CD14-positive monocyte (primary cell): Measurements from ENCODE around the gene KRTCAP3. TPM values are rescaled to one million over a fixed set of nuclear protein-coding genes. Genes with fewer than 3 reads are reported as not detected.
A peak's percentile ranks its signal among the peaks of the same experiment; 100 is the strongest.

Experiments used
- DNase-seq, 3 donors: peaks; one replicate each; pipeline ENCODE4 v3.0.0-alpha.2; 2011 to 2022
- H2AFZ ChIP-seq: 2 replicates; pipeline ENCODE4 v1.6.0; 2012; ENCODE audit warnings: mild to moderate bottlenecking, low read depth, low read length, inconsistent platforms; ENCODE audit not compliant: insufficient read depth, poor library complexity, severe bottlenecking
- H3K27ac ChIP-seq, 2 donors: 1 replicate in 1 of 2; 2 replicates in 1 of 2; pipeline ENCODE4 v1.5.1; 2012 to 2013; ENCODE audit warnings: low read length in 2 of 2, control low read depth in 1 of 2, inconsistent platforms in 1 of 2, low read depth in 1 of 2, mild to moderate bottlenecking in 1 of 2
- H3K27me3 ChIP-seq, 2 donors: one replicate each; pipeline versions ENCODE4 v1.6.0 to v1.6.1; 2011 to 2013; ENCODE audit warnings: low read length in 2 of 2; ENCODE audit not compliant: control insufficient read depth in 2 of 2, insufficient read depth in 2 of 2
- H3K36me3 ChIP-seq, 2 donors: replicated peaks in 1 of 2; 1 replicate in 1 of 2; 2 replicates in 1 of 2; pipeline versions ENCODE4 v1.5.1 to v1.6.1; 2012 to 2013; ENCODE audit warnings: low read length in 2 of 2, control low read depth in 1 of 2, inconsistent platforms in 1 of 2, mild to moderate bottlenecking in 1 of 2; ENCODE audit not compliant: insufficient read depth in 2 of 2, control insufficient read depth in 1 of 2
- H3K4me1 ChIP-seq, 2 donors: 1 replicate in 1 of 2; 2 replicates in 1 of 2; pipeline versions ENCODE4 v1.5.1 to v1.6.1; 2012 to 2013; ENCODE audit warnings: low read length in 2 of 2, control low read depth in 1 of 2, inconsistent platforms in 1 of 2, mild to moderate bottlenecking in 1 of 2, moderate library complexity in 1 of 2; ENCODE audit not compliant: insufficient read depth in 2 of 2, control insufficient read depth in 1 of 2
- H3K4me2 ChIP-seq: replicated peaks from 2 replicates; pipeline ENCODE3; 2012; ENCODE audit warnings: low read length, moderate library complexity, mild to moderate bottlenecking; ENCODE audit not compliant: poor library complexity, severe bottlenecking; ENCODE audit errors: extremely low read depth
- H3K4me3 ChIP-seq, 3 experiments: fragments of 200-600 bp in 1 of 3; sonication (generic) in 1 of 3; replicated peaks in 1 of 3; 1 replicate in 2 of 3; 2 replicates in 1 of 3; pipeline ENCODE4 v1.5.1; 2011 to 2013; ENCODE audit warnings: low read length in 3 of 3, mild to moderate bottlenecking in 3 of 3, control low read depth in 2 of 3, low read depth in 2 of 3, inconsistent platforms in 1 of 3, moderate library complexity in 1 of 3
- H3K79me2 ChIP-seq: 2 replicates; pipeline ENCODE4 v1.6.0; 2012; ENCODE audit warnings: mild to moderate bottlenecking, control low read depth, inconsistent platforms, low read length, moderate library complexity; ENCODE audit not compliant: insufficient read depth
- H3K9ac ChIP-seq: 2 replicates; pipeline ENCODE4 v1.6.0; 2017; ENCODE audit warnings: low read length, mild to moderate bottlenecking; ENCODE audit not compliant: insufficient read depth, poor library complexity, severe bottlenecking
- H3K9me3 ChIP-seq, 2 donors: replicated peaks in 1 of 2; 1 replicate in 1 of 2; 2 replicates in 1 of 2; pipeline versions ENCODE4 v1.5.1 to v1.6.1; 2012 to 2013; ENCODE audit warnings: low read length in 2 of 2, control low read depth in 1 of 2; ENCODE audit not compliant: control insufficient read depth in 1 of 2, insufficient read depth in 1 of 2
- H4K20me1 ChIP-seq: 2 replicates; pipeline ENCODE4 v1.6.0; 2012; ENCODE audit warnings: mild to moderate bottlenecking, low read length, control low read depth, moderate library complexity; ENCODE audit not compliant: insufficient read depth
- H3K27ac Mint-ChIP-seq, 7 donors: one replicate each; pipeline ENCODE4 v1.8.0; 2020; ENCODE audit warnings: mild to moderate bottlenecking in 7 of 7, mixed read lengths in 7 of 7, moderate library complexity in 6 of 7, inconsistent platforms in 2 of 7
- H3K27me3 Mint-ChIP-seq, 3 donors: one replicate each; pipeline ENCODE4 v1.8.0; 2021 to 2022; ENCODE audit warnings: low read depth in 3 of 3, mild to moderate bottlenecking in 3 of 3, mixed read lengths in 3 of 3, moderate library complexity in 3 of 3, inconsistent platforms in 1 of 3
- H3K36me3 Mint-ChIP-seq, 2 donors: one replicate each; pipeline ENCODE4 v1.8.0; 2020; ENCODE audit warnings: mixed read lengths in 2 of 2, inconsistent platforms in 1 of 2, mild to moderate bottlenecking in 1 of 2
- H3K4me1 Mint-ChIP-seq: one replicate; pipeline ENCODE4 v1.8.0; 2020; ENCODE audit warnings: mild to moderate bottlenecking, mixed read lengths
- H3K4me3 Mint-ChIP-seq, 2 donors: one replicate each; pipeline ENCODE4 v1.8.0; 2020; ENCODE audit warnings: mild to moderate bottlenecking in 2 of 2, mixed read lengths in 2 of 2, moderate library complexity in 1 of 2
- H3K9me3 Mint-ChIP-seq, 7 donors: one replicate each; pipeline ENCODE4 v1.8.0; 2020 to 2022; ENCODE audit warnings: mixed read lengths in 7 of 7, mild to moderate bottlenecking in 6 of 7, moderate library complexity in 6 of 7, inconsistent platforms in 2 of 7
- CTCF ChIP-seq: fragments of 200-600 bp; IDR thresholded peaks from one replicate; pipeline ENCODE4 v1.8.0; 2022; ENCODE audit warnings: antibody characterized with exemption, mild to moderate bottlenecking
- WGBS: methylation state at CpG from one replicate; pipeline ENCODE4 v1.1.5; 2013; ENCODE audit warnings: missing lambda C conversion rate; ENCODE audit not compliant: insufficient coverage; 5-methylcytosine and 5-hydroxymethylcytosine counted together
- intact Hi-C, 2 donors: fragments of 100-400 bp; cut with micrococcal nuclease; formaldehyde crosslinking; loops; one replicate each; pipeline versions ENCODE4 v1.15.0 to v1.15.1; 2023
- polyA plus RNA-seq, 3 donors: library from polyadenylated mRNA; depleted of rRNA in 1 of 3; unstranded in 2 of 3; stranded (reverse) in 1 of 3; fragments of 300-500 nt in 2 of 3; fragments of >200 nt in 1 of 3; fragmentation: Illumina TruSeq in 2 of 3; gene quantifications; 1 replicate in 2 of 3; 2 replicates in 1 of 3; pipeline ENCODE4 v1.2.3, GENCODE V29; 2012 to 2021

KRTCAP3 gene
- polyA plus RNA-seq, 3 donors = 2.5 TPM; not detected in 2

- H3K9ac ChIP-seq = no peak overlapping the region
- H3K36me3 ChIP-seq = no peaks in the 10 kb centered on the region
- H3K27ac Mint-ChIP-seq = no peak overlapping the region
- H3K27me3 Mint-ChIP-seq = no peaks in the 10 kb centered on the region
- 98% methylated on average over 7 of the region's 7 CpGs for WGBS
- no peak overlapping the region for H3K4me2 ChIP-seq
- H3K4me3 ChIP-seq = no peak overlapping the region
- no peak overlapping the region for H3K27ac ChIP-seq
- H3K4me1 ChIP-seq = no peaks in the 10 kb centered on the region
- H3K9me3 Mint-ChIP-seq = no peaks in the 10 kb centered on the region
- intact Hi-C loops = no loop called here
- no peaks in the 10 kb centered on the region for H4K20me1 ChIP-seq
- H2AFZ ChIP-seq = no peak overlapping the region
- H3K9me3 ChIP-seq = no peaks in the 10 kb centered on the region
- H3K4me1 Mint-ChIP-seq = no peaks in the 10 kb centered on the region
- peaks cover 9% of the 10 kb centered on the region in 2 donors for H3K36me3 Mint-ChIP-seq
- no peak overlapping the region for H3K4me3 Mint-ChIP-seq
- H3K27me3 ChIP-seq = no peaks in the 10 kb centered on the region
- DNase-seq = no peak
- H3K79me2 ChIP-seq = no peaks in the 10 kb centered on the region
- TF ChIP-seq CTCF = no peak
These were observed 22.3 kb downstream of the KRTCAP3 start for GRCh38 chr2:27464443-27464842.

GRCh38 chr2:27471961-27472360, 29.8 kb downstream of the KRTCAP3 start:
- Mint-ChIP-seq H3K36me3 (peaks cover 21 to 24% of the 10 kb centered on the region in 2 donors), H3K4me1 (no peaks in the 10 kb centered on the region), H3K4me3 (no peak overlapping the region), H3K9me3 (no peaks in the 10 kb centered on the region), H3K27ac (peak overlapping the region in 1 of 7 donors; percentile 47), H3K27me3 (peaks cover 0 to 1% (median 0%) of the 10 kb centered on the region in 3 donors)
- Histone ChIP-seq H4K20me1 (no peaks in the 10 kb centered on the region), H3K36me3 (peaks cover 8 to 22% of the 10 kb centered on the region in 2 donors), H3K27me3 (no peaks in the 10 kb centered on the region), H2AFZ (no peak overlapping the region), H3K4me2 (no peak overlapping the region), H3K9me3 (no peaks in the 10 kb centered on the region), H3K4me1 (no peaks in the 10 kb centered on the region), H3K27ac (no peak overlapping the region), H3K9ac (no peak overlapping the region), H3K4me3 (no peak overlapping the region), H3K79me2 (no peaks in the 10 kb centered on the region)
- intact Hi-C loops = no loop called here
- WGBS = 96% methylated on average over 3 of the region's 5 CpGs
- TF ChIP-seq CTCF = no peak
- DNase-seq = no peak
